GM18498 (cell line): Measurements from ENCODE around the gene WASF2.

Experiments
- ATAC-seq: cut with Tn5 transposase; IDR thresholded peaks from one replicate; pipeline ENCODE4 v1.9.1; 2021; ENCODE audit warnings: mild to moderate bottlenecking, moderate library complexity; ENCODE audit not compliant: unreplicated experiment

Gene WASF2

GRCh38 chr1:27381969-27382762 lies 107.8 kb downstream of the WASF2 start:
- ATAC-seq, result no peak

- no peak for ATAC-seq
Observed at GRCh38 chr1:27380766-27381733, 108.9 kb downstream of the WASF2 start.

- ATAC-seq, result no peak
Observed at GRCh38 chr1:27380224-27380623, 109.7 kb downstream of the WASF2 start.

- no peak for ATAC-seq
Observed at GRCh38 chr1:27379564-27380122, 110.3 kb downstream of the WASF2 start.

- ATAC-seq, result no peak
Observed at GRCh38 chr1:27377760-27378495, 112.0 kb downstream of the WASF2 start.

- ATAC-seq, result no peak
Observed at GRCh38 chr1:27374362-27375086, 115.4 kb downstream of the WASF2 start, which contains the start of gene FCN3. Gene FCN3 (minus strand): TSS chr1:27374824. CDS start chr1:27374818, 6 bp downstream.

GRCh38 chr1:27372808-27373690 lies 116.9 kb downstream of the WASF2 start:
- no peak for ATAC-seq

GRCh38 chr1:27372022-27372807 lies 117.8 kb downstream of the WASF2 start:
- no peak for ATAC-seq

- no peak for ATAC-seq
Observed at GRCh38 chr1:27368869-27369582, 120.9 kb downstream of the WASF2 start.

- no peak for ATAC-seq
Observed at GRCh38 chr1:27367160-27367650, 122.8 kb downstream of the WASF2 start.

GRCh38 chr1:27366411-27367159 lies 123.4 kb downstream of the WASF2 start, which contains the start of gene MAP3K6:
Gene MAP3K6 (minus strand): TSS chr1:27366961. CDS start chr1:27366597, 364 bp downstream.
- no peak for ATAC-seq

GRCh38 chr1:27366113-27366410 lies 123.9 kb downstream of the WASF2 start:
- ATAC-seq, result no peak

- no peak for ATAC-seq
Observed at GRCh38 chr1:27365372-27366112, 124.4 kb downstream of the WASF2 start.

- no peak for ATAC-seq
Observed at GRCh38 chr1:27364696-27365371, 125.1 kb downstream of the WASF2 start.
